DMS114 treated with DMSO at 0.1 percent for 48 hours (cell line): ENCODE data around the gene ARL5B.

Source experiments
- DNase-seq: peaks from one replicate; lab custom pipeline; 2025; ENCODE audit not compliant: unreplicated experiment; lab: John Stamatoyannopoulos, UW

The ARL5B gene

GRCh38 chr10:18658271-18659124 is 733 bp upstream of the ARL5B start:
- no peak for DNase-seq

- no peak for DNase-seq
Measured at GRCh38 chr10:18659819-18660535, 746 bp downstream of the ARL5B start.

- no peak for DNase-seq
Measured at GRCh38 chr10:18660816-18661431, 1.7 kb downstream of the ARL5B start.

GRCh38 chr10:18664841-18665478 is 5.7 kb downstream of the ARL5B start:
- DNase-seq: no peak

- DNase-seq: no peak
Measured at GRCh38 chr10:18665815-18666558, 6.8 kb downstream of the ARL5B start.

- no peak for DNase-seq
Measured at GRCh38 chr10:18666810-18667209, 7.6 kb downstream of the ARL5B start.

GRCh38 chr10:18668026-18668425 is 8.8 kb downstream of the ARL5B start:
- no peak for DNase-seq

- no peak for DNase-seq
Measured at GRCh38 chr10:18675086-18675801, 16.0 kb downstream of the ARL5B start.

GRCh38 chr10:18680754-18681153 is 21.5 kb downstream of the ARL5B start:
- DNase-seq: no peak

- DNase-seq: no peak
Measured at GRCh38 chr10:18681366-18681765, 22.1 kb downstream of the ARL5B start.

- no peak for DNase-seq
Measured at GRCh38 chr10:18681971-18682411, 22.8 kb downstream of the ARL5B start.

- no peak for DNase-seq
Measured at GRCh38 chr10:18683427-18683826, 24.2 kb downstream of the ARL5B start.

GRCh38 chr10:18684416-18684815 is 25.2 kb downstream of the ARL5B start:
- no peak for DNase-seq

GRCh38 chr10:18684953-18685352 is 25.7 kb downstream of the ARL5B start:
- DNase-seq: no peak

- no peak for DNase-seq
Measured at GRCh38 chr10:18685555-18685954, 26.3 kb downstream of the ARL5B start.

- DNase-seq: no peak
Measured at GRCh38 chr10:18687195-18687594, 28.0 kb downstream of the ARL5B start.

GRCh38 chr10:18687706-18688105 is 28.5 kb downstream of the ARL5B start:
- no peak for DNase-seq

- peak; percentile 64 for DNase-seq
Measured at GRCh38 chr10:18689498-18689897, 30.3 kb downstream of the ARL5B start.

- no peak for DNase-seq
Measured at GRCh38 chr10:18690541-18690940, 31.3 kb downstream of the ARL5B start.
